HCT116 (cell line): Measurements from ENCODE around the gene MAML3.

ENCODE experiments used
- EZH2phosphoT487 ChIP-seq: fragments of 200-600 bp; IDR thresholded peaks from 2 replicates; pipeline ENCODE4 v1.6.1; 2018; ENCODE audit warnings: antibody characterized with exemption, borderline replicate concordance
- POLR2A ChIP-seq: IDR thresholded peaks from 2 replicates; pipeline ENCODE4 v1.7.0; 2011; ENCODE audit warnings: borderline replicate concordance; ENCODE audit not compliant: insufficient read depth, insufficient read length; ENCODE audit errors: extremely low read depth
- TF ChIP-seq, protein P1 (sequence below), 3 experiments: fragments of 200-600 bp in 1 of 3; sonication (generic) in 1 of 3; IDR thresholded peaks in 2 of 3; conservative IDR thresholded peaks in 1 of 3; 2 replicates each; pipeline ENCODE4 v1.5.1; 2012 to 2017; ENCODE audit warnings: low read depth in 2 of 3, low read length in 2 of 3, antibody characterized with exemption in 1 of 3, borderline replicate concordance in 1 of 3, control low read depth in 1 of 3, mild to moderate bottlenecking in 1 of 3, mixed read lengths in 1 of 3, mixed run types in 1 of 3, moderate library complexity in 1 of 3; ENCODE audit not compliant: insufficient read depth in 1 of 3

DNA sequence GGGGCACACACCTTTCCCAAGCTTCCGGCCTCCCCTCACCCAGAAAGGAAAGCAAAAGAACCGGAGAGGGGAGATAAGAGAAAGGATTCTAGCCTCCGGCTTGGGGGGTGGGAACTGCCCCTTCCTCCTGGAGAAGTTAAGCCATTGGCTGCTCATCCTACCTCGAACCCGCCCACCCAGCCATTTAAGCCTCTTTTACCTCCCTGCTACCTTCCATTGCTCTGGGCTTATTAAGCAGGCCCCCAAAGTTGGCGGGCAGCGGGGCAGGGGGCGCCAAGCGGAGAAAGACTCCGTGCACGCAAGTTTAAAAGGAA lies 2.3 kb downstream of the MAML3 start:
- TF ChIP-seq, protein P1, sequence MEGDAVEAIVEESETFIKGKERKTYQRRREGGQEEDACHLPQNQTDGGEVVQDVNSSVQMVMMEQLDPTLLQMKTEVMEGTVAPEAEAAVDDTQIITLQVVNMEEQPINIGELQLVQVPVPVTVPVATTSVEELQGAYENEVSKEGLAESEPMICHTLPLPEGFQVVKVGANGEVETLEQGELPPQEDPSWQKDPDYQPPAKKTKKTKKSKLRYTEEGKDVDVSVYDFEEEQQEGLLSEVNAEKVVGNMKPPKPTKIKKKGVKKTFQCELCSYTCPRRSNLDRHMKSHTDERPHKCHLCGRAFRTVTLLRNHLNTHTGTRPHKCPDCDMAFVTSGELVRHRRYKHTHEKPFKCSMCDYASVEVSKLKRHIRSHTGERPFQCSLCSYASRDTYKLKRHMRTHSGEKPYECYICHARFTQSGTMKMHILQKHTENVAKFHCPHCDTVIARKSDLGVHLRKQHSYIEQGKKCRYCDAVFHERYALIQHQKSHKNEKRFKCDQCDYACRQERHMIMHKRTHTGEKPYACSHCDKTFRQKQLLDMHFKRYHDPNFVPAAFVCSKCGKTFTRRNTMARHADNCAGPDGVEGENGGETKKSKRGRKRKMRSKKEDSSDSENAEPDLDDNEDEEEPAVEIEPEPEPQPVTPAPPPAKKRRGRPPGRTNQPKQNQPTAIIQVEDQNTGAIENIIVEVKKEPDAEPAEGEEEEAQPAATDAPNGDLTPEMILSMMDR (IDR thresholded peaks at IDR 0.05 in 2 of 3, conservative IDR thresholded peaks at IDR 0.05 in 1 of 3; ENCODE audit: borderline replicate concordance in 1 of 3, insufficient read depth in 1 of 3, low read depth in 2 of 3, low read length in 2 of 3): no peak
- no peak for TF ChIP-seq POLR2A
- no peak for TF ChIP-seq EZH2phosphoT487
